Parietal lobe (tissue), 1 donor: ENCODE measurements around the gene CLEC11A. TPM values are rescaled to one million over a fixed set of nuclear protein-coding genes. Genes with fewer than 3 reads are reported as not detected.

Experiments used
- total RNA-seq: library from RNA; depleted of rRNA; stranded (reverse); fragments of >200 nt; gene quantifications from one replicate; pipeline ENCODE4 v1.2.3, GENCODE V29; 2014

CLEC11A gene, protein sequence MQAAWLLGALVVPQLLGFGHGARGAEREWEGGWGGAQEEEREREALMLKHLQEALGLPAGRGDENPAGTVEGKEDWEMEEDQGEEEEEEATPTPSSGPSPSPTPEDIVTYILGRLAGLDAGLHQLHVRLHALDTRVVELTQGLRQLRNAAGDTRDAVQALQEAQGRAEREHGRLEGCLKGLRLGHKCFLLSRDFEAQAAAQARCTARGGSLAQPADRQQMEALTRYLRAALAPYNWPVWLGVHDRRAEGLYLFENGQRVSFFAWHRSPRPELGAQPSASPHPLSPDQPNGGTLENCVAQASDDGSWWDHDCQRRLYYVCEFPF
- 2.5 TPM for total RNA-seq

DNA sequence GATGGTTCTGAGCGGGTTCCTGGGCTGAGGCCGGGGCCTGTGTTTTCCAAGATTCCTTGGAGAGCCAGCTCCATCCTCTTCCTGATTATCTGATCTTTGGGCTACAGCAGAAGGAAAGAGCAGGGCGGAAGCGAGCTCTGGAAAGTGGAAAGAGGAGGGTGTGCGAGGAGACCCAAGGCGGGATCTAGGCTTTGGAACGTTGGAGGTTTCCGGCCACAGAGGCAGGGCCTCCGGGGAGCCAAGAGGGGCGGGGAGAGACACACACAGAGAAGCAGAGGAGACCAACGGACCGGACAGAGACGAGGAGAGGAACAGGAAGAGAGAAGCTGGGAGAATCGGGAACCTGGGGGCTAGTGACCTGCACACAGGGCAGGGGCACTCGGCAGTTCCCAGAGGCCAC lies at the start of gene CLEC11A:
Gene CLEC11A (plus strand): TSS at position 296 of the 400 bp plus-strand sequence. CDS start 162 bp downstream, outside the sequence.

DNA sequence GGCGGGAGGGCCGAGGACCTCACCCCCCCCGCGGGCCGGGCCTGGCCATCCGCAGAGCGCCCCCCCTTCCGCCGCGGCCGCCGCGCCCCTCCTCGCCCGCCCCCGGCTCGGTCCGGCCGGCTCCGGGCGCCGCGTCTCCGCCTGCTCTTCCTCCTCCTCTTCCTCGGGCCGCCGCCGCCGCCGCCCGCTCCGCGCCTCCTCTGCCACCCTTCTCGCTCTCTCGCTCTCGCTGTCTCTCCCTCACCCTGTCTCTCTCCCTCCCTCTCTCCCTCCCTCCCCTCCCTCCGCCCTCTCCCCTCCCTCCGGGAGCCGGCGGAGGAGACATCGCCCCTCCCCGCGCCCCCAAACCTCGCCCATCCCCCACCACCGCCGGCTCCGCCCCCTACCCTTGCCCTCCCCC lies 3.6 kb upstream of the CLEC11A start, which contains the start of gene SHANK1:
Gene SHANK1 (minus strand): TSS at position 237 of the 400 bp plus-strand sequence. CDS start 2,883 bp downstream, outside the sequence.

DNA sequence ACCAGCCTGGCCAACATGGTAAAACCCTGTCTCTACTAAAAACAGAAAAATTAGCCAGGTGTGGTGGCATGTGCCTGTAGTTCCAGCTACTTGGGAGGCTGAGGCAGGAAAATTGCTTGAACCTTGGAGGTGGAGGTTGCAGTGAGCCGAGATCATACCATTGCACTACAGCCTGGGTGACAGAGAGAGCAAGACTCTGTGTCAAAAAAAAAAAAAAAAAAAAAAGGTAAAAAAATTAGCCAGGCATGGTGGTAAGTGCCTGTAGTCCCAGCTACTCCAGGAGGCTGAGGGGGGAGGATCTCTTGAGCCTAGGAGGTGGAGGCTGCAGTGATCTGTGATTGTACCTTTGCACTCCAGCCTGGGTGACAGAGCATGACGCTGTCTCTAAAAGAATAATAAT lies 47.0 kb downstream of the CLEC11A start, which contains the start of gene GPR32:
Gene GPR32 (plus strand): TSS at position 301 of the 400 bp plus-strand sequence. CDS start 137 bp downstream, outside the sequence.

Other genes with a start within 250 kb of the CLEC11A start
- 51.3 TPM for gene EMC10, start 246.9 kb upstream of the CLEC11A start, total RNA-seq
- 1.3 TPM for gene GARIN5A, start 246.5 kb upstream of the CLEC11A start, total RNA-seq
- gene JOSD2, start 212.2 kb upstream of the CLEC11A start, total RNA-seq: 4.4 TPM
- gene ASPDH, start 209.5 kb upstream of the CLEC11A start, total RNA-seq: 0.94 TPM
- 79.8 TPM for gene LRRC4B, start 154.9 kb upstream of the CLEC11A start, total RNA-seq
- gene SYT3, start 83.5 kb upstream of the CLEC11A start, total RNA-seq: 24.7 TPM
- not detected for gene C19orf81, start 73.9 kb upstream of the CLEC11A start, total RNA-seq
- 49.1 TPM for gene SHANK1, start 3.6 kb upstream of the CLEC11A start, total RNA-seq
- gene GPR32, start 47.1 kb downstream of the CLEC11A start, total RNA-seq: not detected
- not detected for gene ACP4, start 67.1 kb downstream of the CLEC11A start, total RNA-seq
- gene KLK1, start 100.4 kb downstream of the CLEC11A start, total RNA-seq: not detected
- not detected for gene KLK15, start 110.2 kb downstream of the CLEC11A start, total RNA-seq
- not detected for gene KLK3, start 131.6 kb downstream of the CLEC11A start, total RNA-seq
- gene KLK2, start 150.1 kb downstream of the CLEC11A start, total RNA-seq: not detected
- not detected for gene KLK4, start 188.0 kb downstream of the CLEC11A start, total RNA-seq
- not detected for gene KLK5, start 229.7 kb downstream of the CLEC11A start, total RNA-seq
- gene KLK6, start 246.2 kb downstream of the CLEC11A start, total RNA-seq: not detected